ENCODE results near the gene TUBA4A.

TUBA4A gene

DNA sequence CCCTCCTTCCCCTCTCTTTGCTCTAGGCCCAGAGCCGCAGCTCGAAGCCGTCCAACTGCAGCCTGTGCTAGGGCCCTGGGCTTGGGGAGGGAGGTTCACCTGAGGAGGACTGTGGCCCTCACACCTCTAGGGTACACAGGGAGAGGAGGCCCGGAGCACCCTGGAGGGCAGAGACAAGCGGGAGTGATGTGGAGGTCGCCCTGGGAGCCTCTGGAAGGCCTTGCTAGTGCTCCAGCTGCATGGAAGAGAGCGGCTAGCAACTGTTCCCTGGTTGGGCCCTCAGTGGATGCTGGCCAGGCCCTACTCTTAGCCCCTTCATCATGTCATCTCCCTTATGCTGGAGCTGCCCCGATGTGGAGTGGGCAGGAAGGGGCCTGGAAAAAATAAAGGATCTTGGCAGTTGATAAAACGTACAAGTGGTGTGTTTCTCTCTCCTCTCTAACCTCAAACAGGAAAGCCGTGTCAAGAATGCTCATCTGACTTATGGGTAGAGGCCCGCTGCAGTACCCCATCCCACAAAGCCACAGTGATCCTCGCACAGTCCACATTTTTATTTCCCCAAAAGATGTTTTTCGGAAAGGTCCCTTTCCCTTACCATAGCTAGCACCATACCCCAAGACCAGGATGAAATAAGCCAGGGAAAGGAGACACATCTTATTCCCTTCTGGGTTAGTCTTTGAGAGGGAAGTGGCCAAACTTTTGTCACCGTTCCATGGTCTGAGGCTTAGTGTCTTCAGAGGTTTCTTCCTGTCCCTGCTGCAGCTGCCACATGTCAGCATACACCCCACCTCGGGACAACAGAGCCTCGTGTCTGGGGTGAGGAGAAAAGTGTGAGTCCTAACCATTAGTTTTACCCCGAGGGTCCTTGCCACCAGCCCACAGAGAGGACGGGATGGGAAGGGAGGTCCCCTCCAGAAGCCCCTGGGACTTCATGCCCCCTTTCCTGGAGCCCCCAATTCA, 44.2 kb downstream of the TUBA4A start:
- TF ChIP-seq, protein P1, sequence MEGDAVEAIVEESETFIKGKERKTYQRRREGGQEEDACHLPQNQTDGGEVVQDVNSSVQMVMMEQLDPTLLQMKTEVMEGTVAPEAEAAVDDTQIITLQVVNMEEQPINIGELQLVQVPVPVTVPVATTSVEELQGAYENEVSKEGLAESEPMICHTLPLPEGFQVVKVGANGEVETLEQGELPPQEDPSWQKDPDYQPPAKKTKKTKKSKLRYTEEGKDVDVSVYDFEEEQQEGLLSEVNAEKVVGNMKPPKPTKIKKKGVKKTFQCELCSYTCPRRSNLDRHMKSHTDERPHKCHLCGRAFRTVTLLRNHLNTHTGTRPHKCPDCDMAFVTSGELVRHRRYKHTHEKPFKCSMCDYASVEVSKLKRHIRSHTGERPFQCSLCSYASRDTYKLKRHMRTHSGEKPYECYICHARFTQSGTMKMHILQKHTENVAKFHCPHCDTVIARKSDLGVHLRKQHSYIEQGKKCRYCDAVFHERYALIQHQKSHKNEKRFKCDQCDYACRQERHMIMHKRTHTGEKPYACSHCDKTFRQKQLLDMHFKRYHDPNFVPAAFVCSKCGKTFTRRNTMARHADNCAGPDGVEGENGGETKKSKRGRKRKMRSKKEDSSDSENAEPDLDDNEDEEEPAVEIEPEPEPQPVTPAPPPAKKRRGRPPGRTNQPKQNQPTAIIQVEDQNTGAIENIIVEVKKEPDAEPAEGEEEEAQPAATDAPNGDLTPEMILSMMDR (conservative IDR thresholded peaks at IDR 0.05; ENCODE audit: low read length): no peak
- no peak overlapping the region for H3K4me3 ChIP-seq (ENCODE audit: low read length)
- DNase-seq (ENCODE audit: low read depth): no peak

DNA sequence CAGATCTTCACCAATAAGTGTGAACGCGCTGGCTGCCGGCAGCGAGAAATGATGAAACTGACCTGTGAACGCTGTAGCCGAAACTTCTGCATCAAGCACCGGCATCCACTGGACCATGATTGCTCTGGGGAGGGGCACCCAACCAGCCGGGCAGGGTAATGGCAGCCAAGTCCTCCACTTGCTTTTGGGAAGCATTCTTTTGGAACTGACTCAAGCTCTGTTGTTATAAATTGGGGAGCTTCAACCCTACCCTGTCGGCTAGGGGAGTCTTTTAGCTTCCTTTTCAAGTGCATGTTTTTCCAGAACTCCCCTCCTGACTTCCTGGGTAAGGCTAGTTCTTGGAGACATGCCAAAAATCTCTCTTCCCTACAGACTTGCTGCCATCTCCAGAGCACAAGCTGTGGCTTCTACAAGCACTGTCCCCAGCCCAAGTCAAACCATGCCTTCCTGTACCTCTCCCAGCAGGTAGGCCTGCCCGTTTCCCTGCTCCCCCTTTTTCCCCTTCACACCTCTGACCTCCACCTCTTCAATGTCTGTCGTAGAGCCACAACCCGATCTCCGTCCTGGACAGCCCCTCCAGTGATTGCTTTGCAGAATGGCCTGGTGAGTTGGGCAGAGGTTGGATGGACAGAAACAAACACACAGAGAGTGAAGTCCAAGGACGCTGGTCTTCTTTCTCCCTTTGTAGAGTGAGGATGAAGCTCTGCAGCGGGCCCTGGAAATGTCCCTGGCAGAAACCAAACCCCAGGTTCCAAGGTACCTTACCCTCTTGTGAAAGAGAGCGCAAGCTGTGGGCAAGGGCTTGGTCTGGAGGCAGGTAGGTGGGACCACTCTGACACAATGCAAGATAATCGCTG, 45.6 kb downstream of the TUBA4A start:
- peak; percentile 45 for DNase-seq (ENCODE audit: low read depth)
- H3K4me3 ChIP-seq (ENCODE audit: low read length): peak overlapping the region; percentile 85
- TF ChIP-seq, protein P1 (conservative IDR thresholded peaks at IDR 0.05; ENCODE audit: low read length): no peak

DNA sequence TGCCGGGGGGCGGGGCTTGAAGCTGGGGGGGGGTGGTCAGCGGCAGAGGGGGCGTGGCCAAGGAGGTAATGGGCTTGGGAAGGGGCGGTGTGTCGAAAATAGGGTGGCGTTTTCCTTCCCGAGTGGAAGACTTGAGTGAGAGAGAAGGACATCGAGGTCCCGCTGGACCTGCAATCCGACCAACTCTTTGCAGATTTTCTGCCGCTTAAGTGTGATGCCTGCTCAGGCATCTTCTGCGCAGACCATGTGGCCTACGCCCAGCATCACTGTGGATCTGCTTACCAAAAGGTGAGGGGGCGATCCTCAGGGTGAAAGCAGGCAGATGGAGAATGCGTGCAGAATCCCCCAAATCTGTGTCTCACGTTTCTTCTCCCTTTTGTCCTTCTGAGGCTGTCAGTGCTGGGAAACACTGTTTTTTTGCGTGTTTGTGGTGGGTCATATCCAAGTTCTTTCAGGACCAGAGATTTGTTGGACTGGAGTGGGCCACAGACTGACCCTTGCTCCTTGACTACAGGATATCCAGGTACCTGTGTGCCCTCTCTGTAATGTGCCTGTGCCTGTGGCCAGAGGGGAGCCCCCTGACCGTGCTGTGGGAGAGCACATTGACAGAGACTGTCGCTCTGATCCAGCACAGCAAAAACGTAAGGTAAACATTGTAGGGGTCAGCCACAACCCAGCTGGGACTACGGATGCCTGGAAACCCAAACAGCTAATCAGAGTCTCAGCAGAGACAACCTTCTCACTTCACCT, 46.4 kb downstream of the TUBA4A start:
- TF ChIP-seq, protein P1 (conservative IDR thresholded peaks at IDR 0.05; ENCODE audit: low read length): no peak
- DNase-seq (ENCODE audit: low read depth): no peak
- peak overlapping the region; percentile 85 for H3K4me3 ChIP-seq (ENCODE audit: low read length)

DNA sequence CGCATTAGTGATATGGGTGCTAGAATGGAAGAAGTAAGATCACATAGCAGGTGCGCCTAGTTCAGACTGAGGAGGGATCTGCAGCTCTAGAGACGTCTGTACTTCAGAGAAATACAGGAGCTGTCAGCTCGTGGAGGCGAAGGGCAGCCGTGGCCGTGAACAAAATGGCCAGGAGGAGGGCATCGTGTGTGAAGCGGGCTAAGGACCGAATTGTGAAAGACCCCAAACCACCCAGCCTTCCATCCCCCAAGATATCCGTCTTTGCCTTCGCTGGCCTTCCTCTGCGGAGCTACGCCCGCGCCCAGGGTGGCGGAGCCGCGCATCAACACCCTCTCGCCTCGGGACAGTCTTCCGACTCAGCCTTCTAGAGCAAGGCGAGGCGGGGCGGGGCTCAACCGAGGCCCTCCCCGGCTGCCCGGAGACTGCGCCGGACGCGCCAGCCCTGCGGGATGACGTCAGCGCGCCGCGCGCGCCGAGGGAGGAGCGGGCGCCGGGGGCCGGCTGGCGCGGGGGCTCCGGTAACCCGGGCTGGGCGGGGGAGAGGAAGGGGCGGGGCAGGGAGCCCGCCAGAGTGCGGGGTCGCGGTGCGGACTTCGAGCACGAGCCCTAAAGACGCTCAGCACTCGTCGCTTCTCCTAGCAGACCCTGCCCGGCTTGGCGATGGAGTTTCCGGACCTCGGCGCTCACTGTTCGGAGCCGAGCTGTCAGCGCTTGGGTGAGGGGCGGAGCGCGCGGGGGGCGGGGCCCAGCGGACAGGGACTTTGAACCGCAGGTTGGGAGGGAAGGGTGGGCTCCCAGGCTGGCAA, 47.2 kb downstream of the TUBA4A start, which contains the start of gene ZFAND2B:
ZFAND2B (plus strand) TSS at position 455 of the 806 bp plus-strand sequence; CDS start at position 661, 206 bp downstream.
- TF ChIP-seq, protein P1 (conservative IDR thresholded peaks at IDR 0.05; ENCODE audit: low read length): no peak
- H3K4me3 ChIP-seq (ENCODE audit: low read length): peak within 1 kb of the TSS; percentile 85
- peak; percentile 87 for DNase-seq (ENCODE audit: low read depth)

DNA sequence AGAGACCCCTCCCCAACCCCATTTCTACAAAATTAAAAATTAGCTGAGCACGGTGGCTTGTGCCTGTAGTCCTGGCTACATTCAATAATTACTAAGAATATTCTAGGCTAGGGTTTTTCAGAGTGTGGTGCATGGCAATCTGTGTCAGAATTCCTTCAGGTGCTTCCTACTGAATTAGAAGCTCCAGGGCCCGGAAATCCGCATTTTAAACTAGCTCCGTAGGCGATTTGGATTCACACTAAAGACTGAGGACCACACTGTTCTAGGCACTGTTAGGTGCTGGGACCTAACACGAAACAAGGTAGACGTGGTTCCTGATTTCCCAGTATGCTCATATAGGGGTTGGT, 47.8 kb downstream of the TUBA4A start:
- H3K4me3 ChIP-seq (ENCODE audit: low read length): peak overlapping the region; percentile 83
- DNase-seq (ENCODE audit: low read depth): no peak
- TF ChIP-seq, protein P1 (conservative IDR thresholded peaks at IDR 0.05; ENCODE audit: low read length): no peak

DNA sequence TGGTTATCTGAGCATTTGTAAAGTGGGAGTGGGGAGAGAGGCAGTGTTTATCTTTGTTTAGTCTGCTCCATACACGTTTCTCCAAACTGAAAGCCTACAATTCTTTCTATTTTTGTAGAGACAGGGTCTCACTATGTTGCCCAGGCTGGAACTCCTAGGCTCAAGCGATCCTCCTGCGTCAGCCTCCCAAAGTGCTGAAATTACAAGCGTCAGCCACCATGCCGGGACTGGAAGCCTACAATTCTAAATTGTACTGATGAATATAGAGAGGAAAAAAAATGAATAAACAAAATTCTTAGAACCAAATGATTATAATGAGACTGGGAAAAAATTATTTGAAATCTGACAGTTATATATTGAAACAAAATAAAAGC, 48.6 kb downstream of the TUBA4A start:
- no peak for DNase-seq (ENCODE audit: low read depth)
- TF ChIP-seq, protein P1 (conservative IDR thresholded peaks at IDR 0.05; ENCODE audit: low read length): no peak

More for the DNA sequence above, 48.6 kb downstream of the TUBA4A start:
- no peak overlapping the region for H3K4me3 ChIP-seq (ENCODE audit: low read length)
